SK-N-MC (cell line): Measurements from ENCODE around the gene FTCD.

Source experiments
- EZH2 ChIP-seq: fragments of 200-600 bp; sonication (generic); IDR thresholded peaks from one replicate; pipeline ENCODE4 v1.6.1; 2017; ENCODE audit warnings: antibody characterized with exemption
- FOXP2 ChIP-seq: optimal IDR thresholded peaks from 2 replicates; pipeline ENCODE3; 2011; ENCODE audit warnings: mild to moderate bottlenecking, moderate library complexity; ENCODE audit not compliant: insufficient read depth; ENCODE audit errors: extremely low read length, control extremely low read depth
- POLR2AphosphoS5 ChIP-seq: IDR thresholded peaks from 2 replicates; pipeline ENCODE4 v1.6.1; 2012; ENCODE audit warnings: mild to moderate bottlenecking, low read depth, low read length, borderline replicate concordance

GRCh38 chr21:46189959-46190490 is 34.6 kb upstream of the FTCD start:
- no peak for TF ChIP-seq POLR2AphosphoS5
- no peak for TF ChIP-seq EZH2
- no peak for TF ChIP-seq FOXP2
